Mucosa of gallbladder (tissue), 1 donor: ENCODE data around the gene HBG2. TPM values are rescaled to one million over a fixed set of nuclear protein-coding genes. Genes with fewer than 3 reads are reported as not detected.

ENCODE experiments used
- DNase-seq: peaks from one replicate; pipeline ENCODE4 v3.0.0-alpha.2; 2020; ENCODE audit warnings: low spot score
- total RNA-seq: library from RNA; stranded (reverse); gene quantifications from one replicate; pipeline ENCODE4 v1.2.1, GENCODE V29; 2021
- donor health status: DM: no; HTN: no; CAD: no.

HBG2 gene
- total RNA-seq, 1 donor from 2014 or later, result 13.2 TPM

DNA sequence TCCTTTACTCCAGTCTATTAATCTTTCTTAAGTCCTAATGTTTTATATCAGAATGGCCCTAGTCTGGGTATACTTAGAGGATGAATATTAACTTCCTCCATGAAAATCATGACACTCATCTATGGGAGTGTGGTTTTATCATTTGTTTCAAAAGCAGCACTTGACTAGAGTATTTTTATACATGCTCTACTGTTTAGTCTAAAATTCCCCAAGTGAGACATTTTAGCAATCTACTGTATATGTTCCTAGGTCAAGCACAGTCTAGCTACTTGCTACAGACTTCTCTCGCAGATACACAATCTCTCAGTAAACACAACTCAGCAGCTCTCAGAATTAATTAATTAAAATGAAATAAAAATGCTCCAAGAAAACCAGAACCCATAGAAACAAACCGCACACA, 24.8 kb downstream of the HBG2 start:
- no peak for DNase-seq

- no peak for DNase-seq
Measured at GRCh38 chr11:5229356-5229755, 25.2 kb downstream of the HBG2 start.

DNA sequence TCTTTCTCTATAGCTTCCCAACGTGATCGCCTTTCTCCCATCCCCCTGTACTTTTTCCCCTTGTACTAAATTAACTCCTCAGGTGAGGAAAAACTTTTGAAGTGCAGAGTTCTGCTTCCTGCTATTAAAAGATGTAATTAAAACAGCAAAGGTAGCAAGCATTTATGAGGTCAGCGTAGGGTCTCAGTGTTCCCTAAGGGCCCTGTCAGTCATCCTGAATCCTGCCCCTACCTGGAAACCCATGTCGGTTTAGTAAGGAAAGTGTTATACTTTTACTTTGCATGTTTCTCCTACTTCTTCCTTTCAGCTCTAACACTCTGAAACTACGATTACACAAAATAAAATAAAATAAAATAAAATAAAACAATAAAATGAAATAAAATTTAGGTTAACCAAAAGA, 26.5 kb downstream of the HBG2 start:
- DNase-seq, result no peak

GRCh38 chr11:5227681-5228080, 26.9 kb downstream of the HBG2 start:
- no peak for DNase-seq

GRCh38 chr11:5226732-5227310, 27.8 kb downstream of the HBG2 start, which contains the start of gene HBB:
Gene HBB, minus strand, starts transcription at chr11:5227071. Its CDS starts 50 bp downstream, at chr11:5227021.
- DNase-seq, result no peak

- no peak for DNase-seq
Measured at GRCh38 chr11:5225480-5225871, 29.1 kb downstream of the HBG2 start.

- no peak for DNase-seq
Measured at GRCh38 chr11:5224538-5225479, 29.8 kb downstream of the HBG2 start.

- no peak for DNase-seq
Measured at GRCh38 chr11:5223686-5224085, 30.9 kb downstream of the HBG2 start.

GRCh38 chr11:5223146-5223545, 31.4 kb downstream of the HBG2 start:
- no peak for DNase-seq

DNA sequence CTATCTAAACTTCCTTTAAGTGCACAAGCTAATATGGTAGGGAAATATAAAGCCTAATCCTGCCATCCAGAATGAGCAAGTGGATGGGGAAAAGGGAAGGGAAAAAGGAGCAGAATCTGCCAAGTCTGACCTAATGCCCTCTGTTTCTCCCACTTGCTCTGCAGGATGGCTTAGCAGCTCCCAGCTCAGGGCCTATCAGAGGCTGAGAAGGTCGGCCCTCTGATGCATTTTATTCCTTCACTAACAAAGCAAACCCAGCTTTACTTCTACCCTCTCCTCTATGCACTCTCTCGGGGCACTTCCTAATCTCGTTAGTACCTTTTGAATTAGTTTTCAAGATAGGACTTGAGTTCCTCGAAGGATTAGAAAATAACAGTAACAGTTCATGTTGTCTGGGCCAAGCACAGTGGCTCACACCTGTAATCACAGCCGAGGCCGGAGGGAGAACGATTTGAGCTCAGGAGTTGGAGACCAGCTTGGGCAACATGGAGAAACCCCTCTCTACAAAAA, 44.1 kb downstream of the HBG2 start:
- DNase-seq, result no peak

DNA sequence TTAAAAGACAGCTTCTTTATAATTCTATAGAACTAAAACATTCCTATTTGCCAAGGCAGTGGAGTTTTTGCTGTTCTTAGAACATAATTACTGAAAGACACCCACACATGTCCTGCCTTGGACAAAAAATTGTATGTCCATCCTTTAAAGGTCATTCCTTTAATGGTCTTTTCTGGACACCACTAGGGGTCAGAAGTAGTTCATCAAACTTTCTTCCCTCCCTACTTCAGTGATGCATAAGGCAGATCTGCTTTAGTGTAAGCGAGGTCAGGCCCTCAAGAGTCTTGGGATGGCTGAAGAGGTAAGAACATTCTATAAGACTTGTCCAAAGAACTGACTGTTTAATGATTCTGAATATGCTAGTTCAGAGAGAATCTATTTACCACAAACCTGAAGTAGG, 49.8 kb downstream of the HBG2 start:
- no peak for DNase-seq

DNA sequence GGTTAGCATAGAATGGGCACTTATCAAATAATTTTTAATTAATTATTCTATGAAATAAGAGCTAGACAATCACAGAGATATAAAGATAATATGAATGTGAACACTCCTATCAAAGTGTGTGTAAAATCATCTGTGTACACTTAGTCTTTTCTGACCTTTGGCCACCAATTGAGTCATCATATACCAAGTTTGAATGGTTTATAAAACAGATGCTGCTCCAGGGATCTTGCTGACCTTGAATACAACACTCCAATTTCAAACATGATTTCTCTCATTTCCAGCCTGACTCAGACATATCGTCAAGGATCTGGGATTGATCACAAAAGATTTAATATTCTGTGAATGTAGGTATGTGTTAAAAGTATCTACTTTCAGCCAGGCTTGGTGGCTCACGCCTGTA, 51.2 kb downstream of the HBG2 start:
- no peak for DNase-seq

Other genes with a start within 250 kb of the HBG2 start
- not detected for gene OR52J3, start 208.3 kb downstream of the HBG2 start, total RNA-seq
- gene OR52E2, start 195.2 kb downstream of the HBG2 start, total RNA-seq, result not detected
- gene OR52E1, start 185.2 kb downstream of the HBG2 start, total RNA-seq, result not detected
- not detected for gene OR52A5, start 116.4 kb downstream of the HBG2 start, total RNA-seq
- not detected for gene OR52A1, start 100.0 kb downstream of the HBG2 start, total RNA-seq
- not detected for gene OR51V1, start 54.1 kb downstream of the HBG2 start, total RNA-seq
- gene HBB, start 27.7 kb downstream of the HBG2 start, total RNA-seq, result 65.9 TPM
- 0.72 TPM for gene HBD, start 20.3 kb downstream of the HBG2 start, total RNA-seq
- 3.3 TPM for gene HBG1, start 4.9 kb downstream of the HBG2 start, total RNA-seq
- gene HBE1, start 15.2 kb upstream of the HBG2 start, total RNA-seq, result 4.0 TPM
- 0.23 TPM for gene OR51B4, start 47.2 kb upstream of the HBG2 start, total RNA-seq
- gene OR51B2, start 69.5 kb upstream of the HBG2 start, total RNA-seq, result not detected
- gene OR51B5, start 88.7 kb upstream of the HBG2 start, total RNA-seq, result 0.37 TPM
- not detected for gene OR51B6, start 96.7 kb upstream of the HBG2 start, total RNA-seq
- gene OR51M1, start 129.0 kb upstream of the HBG2 start, total RNA-seq, result not detected
- not detected for gene OR51Q1, start 167.3 kb upstream of the HBG2 start, total RNA-seq
- 0.23 TPM for gene OR51I1, start 186.7 kb upstream of the HBG2 start, total RNA-seq
- not detected for gene OR51I2, start 194.5 kb upstream of the HBG2 start, total RNA-seq
- gene OR52D1, start 233.9 kb upstream of the HBG2 start, total RNA-seq, result not detected